ENCODE data around the gene POMP.

DNA sequence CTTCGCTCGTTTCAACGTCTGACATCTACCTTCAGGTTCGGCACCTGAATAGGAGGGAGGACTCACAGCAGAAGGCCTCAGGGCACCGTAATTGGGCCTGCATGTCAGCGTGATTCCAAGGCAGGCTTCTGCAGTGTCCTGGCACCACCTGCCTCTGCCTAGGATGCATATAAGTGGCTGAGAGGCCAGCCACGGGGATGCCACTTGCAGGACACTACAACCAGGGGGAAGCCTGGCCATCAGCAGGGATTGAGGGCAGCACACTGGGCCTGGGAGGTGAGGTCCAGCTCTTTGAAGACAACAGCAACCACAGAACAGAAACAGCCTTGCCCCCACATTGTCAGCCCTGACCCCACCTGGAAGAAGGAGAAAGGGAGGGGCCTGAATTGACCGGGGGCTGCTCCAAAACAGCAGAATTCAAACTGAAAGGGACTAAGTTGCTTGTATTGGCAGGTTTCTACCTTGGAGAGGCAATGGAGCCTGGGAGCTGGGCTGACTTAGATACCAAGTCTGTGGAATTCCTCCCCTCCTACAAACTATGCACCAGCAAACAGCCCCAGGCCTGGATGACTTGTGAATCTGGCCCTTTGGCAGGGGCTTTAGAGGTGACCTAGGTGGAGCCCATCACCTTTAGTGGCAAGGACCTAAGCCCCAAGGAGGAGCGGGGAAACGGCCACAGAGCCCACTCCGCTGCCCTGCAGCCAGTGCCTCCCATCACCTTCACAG lies 34.1 kb upstream of the POMP start:
- TF ChIP-seq POLR2A (IDR thresholded peaks at IDR 0.05) (no peak), EP300 (IDR thresholded peaks at IDR 0.05) (no peak), POLR2AphosphoS5 (IDR thresholded peaks at IDR 0.05) (no peak)
- TF ChIP-seq, protein P1, sequence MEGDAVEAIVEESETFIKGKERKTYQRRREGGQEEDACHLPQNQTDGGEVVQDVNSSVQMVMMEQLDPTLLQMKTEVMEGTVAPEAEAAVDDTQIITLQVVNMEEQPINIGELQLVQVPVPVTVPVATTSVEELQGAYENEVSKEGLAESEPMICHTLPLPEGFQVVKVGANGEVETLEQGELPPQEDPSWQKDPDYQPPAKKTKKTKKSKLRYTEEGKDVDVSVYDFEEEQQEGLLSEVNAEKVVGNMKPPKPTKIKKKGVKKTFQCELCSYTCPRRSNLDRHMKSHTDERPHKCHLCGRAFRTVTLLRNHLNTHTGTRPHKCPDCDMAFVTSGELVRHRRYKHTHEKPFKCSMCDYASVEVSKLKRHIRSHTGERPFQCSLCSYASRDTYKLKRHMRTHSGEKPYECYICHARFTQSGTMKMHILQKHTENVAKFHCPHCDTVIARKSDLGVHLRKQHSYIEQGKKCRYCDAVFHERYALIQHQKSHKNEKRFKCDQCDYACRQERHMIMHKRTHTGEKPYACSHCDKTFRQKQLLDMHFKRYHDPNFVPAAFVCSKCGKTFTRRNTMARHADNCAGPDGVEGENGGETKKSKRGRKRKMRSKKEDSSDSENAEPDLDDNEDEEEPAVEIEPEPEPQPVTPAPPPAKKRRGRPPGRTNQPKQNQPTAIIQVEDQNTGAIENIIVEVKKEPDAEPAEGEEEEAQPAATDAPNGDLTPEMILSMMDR (IDR thresholded peaks at IDR 0.05) = no peak

All from suprapubic skin (tissue), 4 donors.